B cell (primary cell): ENCODE results near the gene GSE1. TPM values are rescaled to one million over a fixed set of nuclear protein-coding genes. Genes with fewer than 3 reads are reported as not detected.

Source experiments
- ATAC-seq: fragments of 200-7000 bp; cut with Tn5 transposase; one replicate; pipeline ENCODE4 v1.10.0; 2021; ENCODE audit warnings: low read depth, mild to moderate bottlenecking, moderate number of reproducible peaks, moderate library complexity
- CTCF ChIA-PET: fragments of 350-600 bp; sonication (Branson Sonifier 250); formaldehyde crosslinking; loops from one replicate; lab custom pipeline; 2021; ENCODE audit warnings: antibody characterized with exemption, inconsistent platforms; lab: Charles Lee
- POLR2A ChIA-PET: fragments of 350-600 bp; sonication (Branson Sonifier 250); formaldehyde crosslinking; loops from one replicate; lab custom pipeline; 2021; ENCODE audit warnings: antibody characterized with exemption; lab: Charles Lee
- DNase-seq: peaks from one replicate; pipeline ENCODE4 v3.0.0; 2013
- H2AFZ ChIP-seq: 2 replicates; pipeline ENCODE4 v1.6.1; 2012; ENCODE audit warnings: mild to moderate bottlenecking, low read depth, low read length; ENCODE audit not compliant: insufficient read depth, poor library complexity, severe bottlenecking
- H3K27ac ChIP-seq, 2 donors: 1 replicate in 1 of 2; 2 replicates in 1 of 2; pipeline ENCODE4 v1.5.1; 2012 to 2013; ENCODE audit warnings: low read length in 2 of 2, mild to moderate bottlenecking in 2 of 2, moderate library complexity in 1 of 2
- H3K27me3 ChIP-seq, 4 experiments: fragments of 200-600 bp in 1 of 4; sonication (generic) in 1 of 4; replicated peaks in 1 of 4; 1 replicate in 2 of 4; 2 replicates in 2 of 4; pipeline versions ENCODE4 v1.6.1 to v1.7.0; 2013 to 2016; ENCODE audit warnings: low read length in 3 of 4, mild to moderate bottlenecking in 2 of 4, mixed read lengths in 1 of 4, moderate library complexity in 1 of 4; ENCODE audit not compliant: insufficient read depth in 4 of 4, control insufficient read depth in 3 of 4; ENCODE audit errors: control extremely low read depth in 1 of 4
- H3K36me3 ChIP-seq, 2 experiments: replicated peaks in 1 of 2; 1 replicate in 1 of 2; 2 replicates in 1 of 2; pipeline versions ENCODE4 v1.6.1 to v1.7.1; 2013; ENCODE audit warnings: low read length in 1 of 2; ENCODE audit not compliant: insufficient read depth in 2 of 2, control insufficient read depth in 1 of 2; ENCODE audit errors: control extremely low read depth in 1 of 2, extremely low read depth in 1 of 2
- H3K4me1 ChIP-seq, 2 donors: fragments of 200-600 bp in 1 of 2; sonication (generic) in 1 of 2; 1 replicate in 1 of 2; 2 replicates in 1 of 2; pipeline versions ENCODE4 v1.5.1 to v1.6.1; 2013 to 2017; ENCODE audit warnings: low read length in 2 of 2; ENCODE audit not compliant: control insufficient read depth in 2 of 2, insufficient read depth in 2 of 2
- H3K4me2 ChIP-seq: replicated peaks from 2 replicates; pipeline ENCODE3; 2012; ENCODE audit warnings: mild to moderate bottlenecking, low read depth, low read length; ENCODE audit not compliant: poor library complexity, severe bottlenecking
- H3K4me3 ChIP-seq, 5 experiments: fragments of 200-600 bp in 1 of 5; sonication (generic) in 1 of 5; 1 replicate in 3 of 5; 2 replicates in 2 of 5; pipeline versions ENCODE4 v1.5.1 to v1.7.0; 2011 to 2016; ENCODE audit warnings: low read length in 4 of 5, mild to moderate bottlenecking in 4 of 5, low read depth in 2 of 5, control low read depth in 1 of 5, moderate library complexity in 1 of 5; ENCODE audit not compliant: insufficient read depth in 1 of 5; ENCODE audit errors: control extremely low read depth in 1 of 5, extremely low read depth in 1 of 5
- H3K79me2 ChIP-seq: fragments of 200-600 bp; sonication (generic); one replicate; pipeline ENCODE4 v1.6.0; 2016; ENCODE audit warnings: low read length; ENCODE audit not compliant: control insufficient read depth, insufficient read depth
- H3K9ac ChIP-seq: fragments of 200-600 bp; sonication (generic); 2 replicates; pipeline ENCODE4 v1.6.1; 2017; ENCODE audit warnings: mild to moderate bottlenecking, low read length, moderate library complexity
- H3K9me3 ChIP-seq, 3 donors: one replicate each; pipeline versions ENCODE4 v1.6.1 to v1.7.1; 2013; ENCODE audit warnings: low read length in 2 of 3; ENCODE audit not compliant: control insufficient read depth in 2 of 3, insufficient read depth in 1 of 3; ENCODE audit errors: control extremely low read depth in 1 of 3
- H4K20me1 ChIP-seq: 2 replicates; pipeline ENCODE4 v1.6.0; 2012; ENCODE audit warnings: mild to moderate bottlenecking, low read length; ENCODE audit not compliant: insufficient read depth, control insufficient read depth, poor library complexity, severe bottlenecking
- H3K27ac Mint-ChIP-seq: one replicate; pipeline ENCODE4 v1.8.0; 2021; ENCODE audit warnings: mixed read lengths
- H3K27me3 Mint-ChIP-seq: one replicate; pipeline ENCODE4 v1.8.0; 2021; ENCODE audit warnings: mixed read lengths
- H3K4me1 Mint-ChIP-seq: one replicate; pipeline ENCODE4 v1.8.0; 2021; ENCODE audit warnings: mixed read lengths
- H3K4me3 Mint-ChIP-seq: one replicate; pipeline ENCODE4 v1.8.0; 2021; ENCODE audit warnings: mixed read lengths
- H3K9me3 Mint-ChIP-seq: one replicate; pipeline ENCODE4 v1.8.0; 2022; ENCODE audit warnings: mixed read lengths; ENCODE audit not compliant: insufficient read depth
- CTCF ChIP-seq: fragments of 200-600 bp; IDR thresholded peaks from one replicate; pipeline ENCODE4 v1.8.0; 2022; ENCODE audit warnings: antibody characterized with exemption, mild to moderate bottlenecking
- EZH2 ChIP-seq: IDR thresholded peaks from 2 replicates; pipeline ENCODE4 v1.6.1; 2012; ENCODE audit warnings: borderline replicate concordance, low read depth, mild to moderate bottlenecking, moderate library complexity, low read length; ENCODE audit not compliant: insufficient read depth, poor library complexity, severe bottlenecking
- WGBS: methylation state at CpG from one replicate; pipeline ENCODE4 v1.1.5; 2013; ENCODE audit warnings: missing lambda C conversion rate; ENCODE audit not compliant: insufficient coverage; 5-methylcytosine and 5-hydroxymethylcytosine counted together
- intact Hi-C: fragments of 100-400 bp; cut with micrococcal nuclease; formaldehyde crosslinking; loops from one replicate; pipeline ENCODE4 v1.10.0; 2022
- polyA plus RNA-seq: library from polyadenylated mRNA; depleted of rRNA; stranded (reverse); fragments of >200 nt; gene quantifications from 2 replicates; pipeline ENCODE4 v1.2.3, GENCODE V29; 2012
- total RNA-seq, 2 donors: library from RNA; stranded (reverse); fragments of 120-200 nt in 1 of 2; gene quantifications; 1 replicate in 1 of 2; 2 replicates in 1 of 2; pipeline versions ENCODE4 v1.2.3 to v1.2.4, GENCODE V29; 2013 to 2022

GSE1 gene
- total and polyA plus RNA-seq, 2 donors (not counting 1 experiment from before 2014, with no cell fraction given), result 57.3 to 76.1 TPM

GRCh38 chr16:85627526-85628264, 14.6 kb downstream of the GSE1 start:
- 88% methylated on average over 26 of the region's 30 CpGs for whole genome bisulfite sequencing
- Histone ChIP-seq H3K4me2 (no peak overlapping the region), H3K27ac (no peak overlapping the region), H3K9ac (no peak overlapping the region), H3K9me3 (peaks cover 0 to 26% (median 12%) of the 10 kb centered on the region in 3 donors), H3K36me3 (peaks cover 0 to 35% of the 10 kb centered on the region in 2 experiments), H3K4me1 (peaks cover 0 to 13% of the 10 kb centered on the region in 2 donors), H4K20me1 (peaks cover 100% of the 10 kb centered on the region), H3K79me2 (peaks cover 100% of the 10 kb centered on the region), H3K4me3 (no peak overlapping the region), H3K27me3 (no peaks in the 10 kb centered on the region), H2AFZ (no peak overlapping the region)
- POLR2A ChIA-PET, result no interaction called here
- DNase-seq (no peak), ATAC-seq (no peak)
- Mint-ChIP-seq H3K4me3 (no peak overlapping the region), H3K27me3 (no peaks in the 10 kb centered on the region), H3K9me3 (peaks cover 6% of the 10 kb centered on the region), H3K4me1 (peaks cover 36% of the 10 kb centered on the region), H3K27ac (no peak overlapping the region)
- TF ChIP-seq CTCF (no peak), EZH2 (no peak)
- CTCF ChIA-PET, result interaction anchor here (0.6 to 2.1 kb wide), 3 partner anchors 11 to 70 kb away, joined by 3 to 9 read pairs (median 3); no protein-coding TSS in a partner anchor
- intact Hi-C loops, result no loop called here

GRCh38 chr16:85628265-85628556, 15.1 kb downstream of the GSE1 start:
- DNase-seq, result no peak
- no peak for TF ChIP-seq EZH2
- TF ChIP-seq CTCF, result no peak
- Histone ChIP-seq H3K9ac (no peak overlapping the region), H4K20me1 (peaks cover 100% of the 10 kb centered on the region), H3K4me2 (no peak overlapping the region), H3K27ac (no peak overlapping the region), H3K36me3 (peaks cover 0 to 35% of the 10 kb centered on the region in 2 experiments), H3K9me3 (peaks cover 0 to 27% (median 12%) of the 10 kb centered on the region in 3 donors), H3K27me3 (no peaks in the 10 kb centered on the region), H3K4me3 (no peak overlapping the region), H2AFZ (no peak overlapping the region), H3K79me2 (peaks cover 100% of the 10 kb centered on the region), H3K4me1 (peaks cover 0 to 13% of the 10 kb centered on the region in 2 donors)
- Mint-ChIP-seq H3K27ac (no peak overlapping the region), H3K4me3 (no peak overlapping the region), H3K4me1 (peaks cover 32% of the 10 kb centered on the region), H3K27me3 (no peaks in the 10 kb centered on the region), H3K9me3 (peaks cover 6% of the 10 kb centered on the region)
- WGBS, result 95% methylated on average over 5 of the region's 5 CpGs
- POLR2A ChIA-PET, result no interaction called here
- CTCF ChIA-PET, result interaction anchor here (0.6 kb wide), 1 partner anchor 70 kb away, joined by 3 read pairs; no protein-coding TSS in a partner anchor
- ATAC-seq, result no peak
- intact Hi-C loops, result no loop called here
